GM21619 (cell line): ENCODE results near the gene PSRC1.
A peak's percentile ranks its signal among the peaks of the same experiment; 100 is the strongest.

Experiments used
- ATAC-seq: cut with Tn5 transposase; IDR thresholded peaks from one replicate; pipeline ENCODE4 v1.9.1; 2021; ENCODE audit not compliant: unreplicated experiment

PSRC1 gene

DNA sequence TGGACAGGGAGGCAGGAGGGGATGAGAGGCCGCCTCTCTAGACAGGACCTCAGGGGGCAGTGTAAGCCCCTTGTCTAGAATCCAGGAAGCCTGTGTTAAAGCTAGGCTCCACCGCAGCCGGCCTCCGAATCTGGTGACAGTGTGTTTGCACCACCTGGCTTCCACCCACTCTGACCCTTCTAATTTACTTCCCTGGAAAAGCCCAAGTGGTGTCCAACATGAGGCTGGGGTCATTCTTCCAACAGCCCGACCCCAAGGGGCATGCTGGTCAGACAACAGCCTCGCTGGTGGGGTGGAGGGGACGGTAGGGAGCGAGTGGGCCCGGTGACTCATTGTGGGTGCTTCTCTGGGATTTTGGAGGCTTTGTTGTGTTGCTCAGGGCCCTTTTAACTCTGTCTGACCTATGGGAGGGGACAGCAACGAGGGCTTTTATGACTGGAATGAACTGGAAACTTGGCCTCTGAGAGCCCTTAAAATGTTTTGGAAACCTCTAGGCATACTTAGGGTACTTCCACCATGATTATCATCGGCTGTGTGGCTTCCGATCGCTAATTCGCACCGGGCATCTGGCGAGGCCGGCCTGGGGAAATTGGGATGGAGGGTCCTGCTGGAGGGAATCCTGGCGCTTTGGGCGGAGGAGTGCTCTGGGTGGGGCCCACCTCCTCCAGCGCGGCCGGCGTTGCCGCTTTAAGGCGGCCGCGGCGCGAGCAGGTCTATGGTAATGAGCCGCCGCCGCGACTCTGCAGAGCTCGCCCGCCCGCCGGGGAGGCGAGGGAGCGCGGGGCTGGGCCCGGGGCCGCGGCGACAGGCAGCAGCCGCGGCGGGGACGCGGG lies 33.9 kb downstream of the PSRC1 start, which contains the start of gene CELSR2:
TSS of gene CELSR2 (plus strand) at position 743 of the 833 bp plus-strand sequence. CDS start 541 bp downstream, outside the sequence.
- ATAC-seq, result peak; percentile 76

GRCh38 chr1:109248444-109248796 lies 34.5 kb downstream of the PSRC1 start:
- no peak for ATAC-seq

DNA sequence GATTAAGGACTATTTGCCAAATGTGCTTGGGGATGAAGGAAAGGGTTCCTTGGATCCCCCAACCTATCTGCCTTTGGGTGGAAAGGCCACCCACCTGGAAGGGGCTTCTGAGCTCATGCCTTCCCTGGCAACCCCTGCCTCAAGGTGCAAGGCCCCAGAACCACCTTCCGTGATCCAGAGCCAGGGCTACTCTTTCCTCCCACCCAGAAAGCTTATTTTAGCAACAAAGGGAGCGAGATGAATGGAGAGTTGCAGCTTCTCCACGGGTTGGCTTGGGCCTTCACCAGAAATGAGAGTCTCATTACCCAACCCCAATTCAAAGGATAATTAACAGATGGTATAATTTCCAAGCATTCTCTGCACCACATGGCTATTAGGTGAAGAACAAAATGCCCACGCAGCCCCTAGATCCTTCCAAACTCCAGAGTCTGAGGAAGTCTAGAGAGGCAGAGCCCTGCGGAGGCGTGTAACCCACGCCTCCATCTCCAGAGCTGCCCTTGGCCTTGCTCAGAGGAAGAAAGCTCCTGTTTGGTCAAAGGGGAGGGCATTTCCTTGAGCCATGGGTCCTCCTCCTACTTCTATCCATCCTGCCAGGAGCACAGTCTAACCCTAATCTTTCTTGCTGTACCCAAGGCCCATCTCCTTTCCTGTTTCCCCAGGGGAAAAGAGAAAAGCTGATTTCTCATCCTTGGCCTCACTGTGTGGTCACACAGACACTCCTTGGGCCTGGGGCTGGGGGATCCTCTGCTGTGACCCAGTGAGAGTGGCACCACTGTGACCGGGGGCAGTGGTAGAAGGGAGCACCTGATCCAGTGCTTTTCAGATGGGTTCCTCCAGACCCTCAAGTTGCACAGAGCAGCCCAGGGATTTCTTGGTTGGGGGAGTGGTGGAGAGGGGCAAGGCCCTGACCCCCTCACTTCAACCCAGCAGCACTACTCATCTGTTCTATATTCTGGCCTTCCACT lies 35.3 kb downstream of the PSRC1 start:
- no peak for ATAC-seq

DNA sequence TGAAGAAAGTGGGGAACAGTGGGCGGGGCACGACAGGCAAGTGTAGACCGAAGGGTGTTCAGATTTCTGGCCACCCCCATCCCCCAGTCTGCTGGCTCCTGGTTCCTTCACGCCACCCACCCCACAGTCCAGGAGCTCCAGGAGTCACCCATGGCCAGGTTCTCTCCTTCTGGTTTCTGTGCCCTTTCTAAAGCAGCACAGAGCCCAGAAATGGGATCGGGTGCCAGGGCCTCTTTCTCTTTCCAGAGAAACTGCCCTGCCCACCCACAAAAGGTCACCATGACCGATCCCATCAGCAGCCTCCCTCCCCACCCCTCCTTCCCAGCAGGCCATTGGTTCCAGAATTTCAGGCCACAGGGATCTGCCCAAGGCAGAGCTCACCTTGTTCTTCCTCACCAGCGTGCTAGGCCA lies 36.8 kb downstream of the PSRC1 start:
- no peak for ATAC-seq

- no peak for ATAC-seq
These were observed 38.9 kb downstream of the PSRC1 start for GRCh38 chr1:109243860-109244552.

- no peak for ATAC-seq
These were observed 39.7 kb downstream of the PSRC1 start for GRCh38 chr1:109243221-109243620.

GRCh38 chr1:109242387-109242786 lies 40.6 kb downstream of the PSRC1 start:
- ATAC-seq, result no peak

DNA sequence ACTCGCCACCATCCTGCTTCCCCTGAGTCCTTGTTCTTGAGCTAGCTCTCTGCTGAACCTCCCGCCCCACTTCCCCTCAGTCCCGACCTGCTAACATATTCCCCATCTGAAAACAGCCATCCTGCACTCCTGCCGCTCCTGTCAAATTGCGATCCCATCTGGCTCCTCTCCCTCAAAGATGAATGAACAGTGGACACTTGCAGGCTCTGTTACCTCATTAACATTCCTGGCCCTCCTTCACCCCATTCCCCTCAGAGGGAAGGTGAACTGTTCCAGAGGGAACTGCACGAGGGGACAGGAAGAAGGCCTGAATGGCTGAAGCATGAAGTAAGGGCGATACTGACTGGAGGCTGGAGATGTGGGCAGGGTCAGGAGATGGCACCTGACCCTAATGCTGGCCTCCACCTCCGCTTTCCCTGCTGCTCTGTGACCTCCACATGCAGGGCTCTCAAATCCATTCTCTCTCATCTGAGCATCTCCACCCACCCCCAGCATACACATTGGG lies 41.1 kb downstream of the PSRC1 start:
- no peak for ATAC-seq

DNA sequence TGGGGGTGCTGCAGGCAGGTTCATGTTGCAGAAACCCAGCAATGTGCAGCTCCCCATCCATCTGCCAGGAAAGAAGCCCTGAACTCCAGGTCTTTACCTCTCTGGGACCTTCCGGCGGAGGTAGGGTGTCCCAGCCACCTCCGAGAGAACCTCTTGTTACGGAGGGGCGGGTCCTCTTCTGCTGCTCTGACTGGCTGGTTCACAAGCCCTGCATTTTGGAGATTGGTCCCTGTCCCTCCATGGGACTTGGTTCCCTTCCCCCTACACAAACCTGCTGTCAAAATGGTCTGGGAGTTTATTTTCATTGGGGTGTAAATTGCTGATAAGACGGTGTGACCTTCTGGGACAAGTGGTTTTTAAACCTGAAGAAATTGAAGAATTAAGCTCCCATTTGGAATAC lies 41.6 kb downstream of the PSRC1 start:
- ATAC-seq, result no peak

GRCh38 chr1:109240158-109241152 lies 42.5 kb downstream of the PSRC1 start:
- ATAC-seq, result no peak

DNA sequence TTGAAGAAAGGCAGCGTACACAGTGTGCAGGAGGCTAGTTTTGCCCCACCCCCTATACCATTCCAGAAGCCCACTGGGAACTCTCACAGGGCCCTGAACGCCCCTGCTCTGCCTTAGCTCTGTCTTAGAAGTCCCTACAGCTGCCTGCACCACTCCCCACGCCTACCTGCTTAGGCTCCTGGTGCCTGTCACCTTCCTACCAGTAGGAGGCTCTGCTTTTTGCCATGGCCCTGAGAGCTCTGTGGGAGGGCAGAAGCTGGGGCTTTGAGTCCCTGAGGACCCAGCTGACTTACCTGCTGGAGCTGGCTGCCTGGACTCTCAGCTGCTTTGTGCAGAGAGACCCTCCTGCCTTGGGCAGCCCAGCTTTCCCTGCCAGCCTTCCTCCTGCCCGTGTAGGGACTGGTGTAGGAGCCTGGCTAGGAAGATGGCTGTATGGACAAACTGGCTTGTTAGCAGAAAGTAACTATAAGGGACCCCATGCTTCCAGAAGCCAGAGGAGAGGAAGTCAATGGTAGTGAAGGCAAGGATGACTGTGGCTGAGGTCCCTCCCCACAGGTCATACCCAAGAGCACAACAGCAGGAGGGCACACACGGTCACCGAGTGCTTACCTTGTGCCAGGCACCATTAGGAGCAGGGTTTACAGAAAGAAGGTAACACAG lies 43.4 kb downstream of the PSRC1 start:
- no peak for ATAC-seq

GRCh38 chr1:109239047-109239408 lies 43.9 kb downstream of the PSRC1 start:
- ATAC-seq, result no peak

GRCh38 chr1:109238382-109238781 lies 44.6 kb downstream of the PSRC1 start:
- no peak for ATAC-seq

- no peak for ATAC-seq
These were observed 45.4 kb downstream of the PSRC1 start for GRCh38 chr1:109237512-109237911.

GRCh38 chr1:109235137-109235536 lies 47.8 kb downstream of the PSRC1 start:
- no peak for ATAC-seq

DNA sequence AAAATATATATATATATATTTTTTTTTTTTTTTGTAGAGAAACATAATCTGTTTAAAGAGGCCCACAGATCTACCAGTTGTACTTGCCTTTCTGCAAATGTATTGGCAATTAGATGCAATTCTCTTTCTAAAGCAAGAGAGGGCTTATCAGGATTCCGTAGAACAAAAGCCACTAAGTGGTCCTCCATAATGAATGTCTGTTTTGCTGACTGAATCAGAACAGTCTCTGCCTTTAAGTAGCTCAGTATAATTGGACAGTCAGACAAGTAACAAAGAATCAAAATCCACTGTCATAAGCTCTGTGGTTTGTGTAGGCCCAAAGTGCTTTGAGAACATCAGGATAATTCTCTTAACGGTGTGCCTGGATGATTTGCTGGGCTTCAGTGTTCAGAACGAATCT lies 51.9 kb downstream of the PSRC1 start:
- ATAC-seq, result no peak
